Adrenal gland (tissue), 12 donors: Measurements from ENCODE around the gene FAAP100. TPM values are rescaled to one million over a fixed set of nuclear protein-coding genes. Genes with fewer than 3 reads are reported as not detected.
A peak's percentile ranks its signal among the peaks of the same experiment; 100 is the strongest.

Source experiments
- DNase-seq, 7 donors: peaks; one replicate each; pipeline ENCODE4 v3.0.0-alpha.2; 2019 to 2020
- H3K27ac ChIP-seq, 5 donors: fragments of 200-600 bp; sonication (generic) in 4 of 5; 1 replicate in 3 of 5; 2 replicates in 2 of 5; pipeline versions ENCODE4 v1.5.1 to v1.8.0; 2016 to 2020; ENCODE audit warnings: mild to moderate bottlenecking in 1 of 5
- H3K27me3 ChIP-seq: fragments of 200-600 bp; 2 replicates; pipeline ENCODE4 v1.8.0; 2021
- H3K36me3 ChIP-seq, 2 donors: fragments of 200-600 bp; replicated peaks in 1 of 2; 1 replicate in 1 of 2; 2 replicates in 1 of 2; pipeline versions ENCODE4 v1.5.1 to v1.8.0; 2018 to 2022
- H3K4me1 ChIP-seq, 2 donors: fragments of 200-600 bp; replicated peaks in 1 of 2; 1 replicate in 1 of 2; 2 replicates in 1 of 2; pipeline versions ENCODE4 v1.5.1 to v1.8.0; 2018 to 2021
- H3K4me3 ChIP-seq, 4 donors: fragments of 200-600 bp; sonication (generic) in 3 of 4; one replicate each; pipeline ENCODE4 v1.5.1; 2016 to 2018
- H3K9me3 ChIP-seq, 3 donors: fragments of 200-600 bp; sonication (generic) in 1 of 3; replicated peaks in 1 of 3; 1 replicate in 2 of 3; 2 replicates in 1 of 3; pipeline versions ENCODE4 v1.5.1 to v1.8.0; 2016 to 2021
- POLR2A ChIP-seq, 2 donors: fragments of 450-650 bp; IDR thresholded peaks; one replicate each; pipeline ENCODE4 v1.6.1; 2017; ENCODE audit warnings: antibody characterized with exemption in 2 of 2, mild to moderate bottlenecking in 2 of 2, moderate library complexity in 1 of 2
- WGBS, 4 donors: extraction: QIAGEN DNeasy Blood & Tissue Kit in 2 of 4; methylation state at CpG; one replicate each; pipeline versions ENCODE4 v1.1.5 to v1.1.7; 2013 to 2017; 5-methylcytosine and 5-hydroxymethylcytosine counted together
- intact Hi-C, 2 donors: fragments of 100-400 bp; cut with DNase I; formaldehyde crosslinking; loops; one replicate each; pipeline versions ENCODE4 v1.14.1 to v1.15.0; 2022 to 2023
- polyA plus RNA-seq, 3 donors: library from polyadenylated mRNA; stranded (reverse); fragments of 200-250 nt in 2 of 3; fragments of 350-450 nt in 1 of 3; fragmentation: Illumina TruSeq in 1 of 3; extraction: RNeasy Lipid Tissue Mini Kit (QIAGEN cat#74804) in 1 of 3; gene quantifications; one replicate each; pipeline ENCODE4 v1.2.3, GENCODE V29; 2013 to 2014
- total RNA-seq, 9 donors: library from RNA; depleted of rRNA in 4 of 9; stranded (reverse); fragments of >200 nt in 4 of 9; fragments of 120-200 nt in 1 of 9; fragmentation: NEBNext Ultra II Directional in 1 of 9; extraction: Animal tissue kit (Norgen Biotek cat#: 25700) in 1 of 9; gene quantifications; one replicate each; pipeline versions ENCODE4 v1.1.0 to v1.2.4, GENCODE V29; 2013 to 2023
- TF ChIP-seq, protein P1 (sequence below), 6 experiments: fragments of 450-650 bp in 4 of 6; fragments of 200-600 bp in 2 of 6; sonication (generic) in 1 of 6; IDR thresholded peaks; 1 replicate in 5 of 6; 2 replicates in 1 of 6; pipeline versions ENCODE4 v1.5.1 to v1.8.0; 2016 to 2021; ENCODE audit warnings: antibody characterized with exemption in 6 of 6, mild to moderate bottlenecking in 2 of 6, moderate library complexity in 1 of 6
- donor health status: healthy with polysubstance abuse.
- donor health status: Bipolar disorder and iron deficiency.
- donor health status: DM: yes; HTN: yes; CAD: no.
- donor health status: DM: no; HTN: no; CAD: no.
- donor health status: DM: no; HTN: no; CAD: no.
- donor health status: DM: yes; HTN: yes; CAD: no.

The FAAP100 gene
- total and polyA plus RNA-seq, 12 donors = 2.5 to 89.0 (median 31.7) TPM

DNA sequence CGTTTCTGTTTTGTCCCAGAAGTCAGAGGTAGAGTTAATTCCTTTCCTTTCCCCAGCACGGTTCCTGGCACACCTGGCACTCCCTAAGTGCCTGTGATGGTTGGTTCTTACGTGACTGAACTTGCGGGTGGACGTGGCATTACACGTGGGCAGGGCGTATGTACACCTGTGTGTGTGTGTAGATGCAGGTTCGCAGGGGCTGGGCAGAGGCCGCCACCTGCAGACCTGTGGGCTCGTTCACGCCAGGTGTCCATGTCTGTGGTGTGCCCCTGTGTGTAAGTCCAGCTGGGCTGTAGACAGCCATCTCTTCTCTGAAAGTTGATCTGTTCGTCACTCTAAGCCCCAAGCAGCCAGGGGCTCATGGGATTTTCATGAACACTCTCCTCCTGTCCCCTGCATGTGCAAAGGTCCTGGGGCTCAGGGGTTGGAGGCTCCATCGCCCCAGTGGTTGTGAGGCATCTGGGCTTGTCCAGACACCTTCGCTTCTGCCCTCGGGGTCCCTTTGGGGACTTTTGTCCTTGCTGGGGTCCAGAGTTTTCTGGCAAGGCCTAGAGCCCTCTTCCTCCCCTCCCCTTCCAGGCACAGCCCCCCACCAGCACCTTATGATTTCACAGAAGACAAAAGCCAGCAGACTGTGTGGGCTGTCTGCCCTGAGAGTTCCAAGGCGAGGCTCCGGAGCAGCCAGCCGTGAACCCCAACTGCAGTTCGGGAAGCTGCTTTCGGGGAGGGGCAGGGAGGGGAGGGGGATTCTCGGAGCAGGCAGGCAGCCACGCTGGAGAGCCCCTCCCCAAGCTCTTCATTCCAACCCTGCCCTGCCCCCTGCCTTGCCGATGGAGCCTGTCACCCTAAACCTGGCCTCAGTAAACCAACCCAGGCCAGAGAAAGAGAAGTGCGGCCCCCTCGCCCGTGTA is 29.4 kb downstream of the FAAP100 start:
- Histone ChIP-seq H3K27ac (no peak overlapping the region), H3K36me3 (no peaks in the 10 kb centered on the region), H3K9me3 (no peaks in the 10 kb centered on the region), H3K27me3 (peaks cover 27% of the 10 kb centered on the region), H3K4me1 (peaks cover 10 to 17% of the 10 kb centered on the region in 2 donors), H3K4me3 (no peak overlapping the region)
- TF ChIP-seq POLR2A (IDR thresholded peaks at IDR 0.05) = no peak
- TF ChIP-seq, protein P1, sequence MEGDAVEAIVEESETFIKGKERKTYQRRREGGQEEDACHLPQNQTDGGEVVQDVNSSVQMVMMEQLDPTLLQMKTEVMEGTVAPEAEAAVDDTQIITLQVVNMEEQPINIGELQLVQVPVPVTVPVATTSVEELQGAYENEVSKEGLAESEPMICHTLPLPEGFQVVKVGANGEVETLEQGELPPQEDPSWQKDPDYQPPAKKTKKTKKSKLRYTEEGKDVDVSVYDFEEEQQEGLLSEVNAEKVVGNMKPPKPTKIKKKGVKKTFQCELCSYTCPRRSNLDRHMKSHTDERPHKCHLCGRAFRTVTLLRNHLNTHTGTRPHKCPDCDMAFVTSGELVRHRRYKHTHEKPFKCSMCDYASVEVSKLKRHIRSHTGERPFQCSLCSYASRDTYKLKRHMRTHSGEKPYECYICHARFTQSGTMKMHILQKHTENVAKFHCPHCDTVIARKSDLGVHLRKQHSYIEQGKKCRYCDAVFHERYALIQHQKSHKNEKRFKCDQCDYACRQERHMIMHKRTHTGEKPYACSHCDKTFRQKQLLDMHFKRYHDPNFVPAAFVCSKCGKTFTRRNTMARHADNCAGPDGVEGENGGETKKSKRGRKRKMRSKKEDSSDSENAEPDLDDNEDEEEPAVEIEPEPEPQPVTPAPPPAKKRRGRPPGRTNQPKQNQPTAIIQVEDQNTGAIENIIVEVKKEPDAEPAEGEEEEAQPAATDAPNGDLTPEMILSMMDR (IDR thresholded peaks at IDR 0.05) = no peak
- no peak for DNase-seq
- intact Hi-C loops = no loop called here
- WGBS, 4 donors = 51 to 76% (median 67%) methylated on average over 11 to 26 of the region's 26 CpGs

DNA sequence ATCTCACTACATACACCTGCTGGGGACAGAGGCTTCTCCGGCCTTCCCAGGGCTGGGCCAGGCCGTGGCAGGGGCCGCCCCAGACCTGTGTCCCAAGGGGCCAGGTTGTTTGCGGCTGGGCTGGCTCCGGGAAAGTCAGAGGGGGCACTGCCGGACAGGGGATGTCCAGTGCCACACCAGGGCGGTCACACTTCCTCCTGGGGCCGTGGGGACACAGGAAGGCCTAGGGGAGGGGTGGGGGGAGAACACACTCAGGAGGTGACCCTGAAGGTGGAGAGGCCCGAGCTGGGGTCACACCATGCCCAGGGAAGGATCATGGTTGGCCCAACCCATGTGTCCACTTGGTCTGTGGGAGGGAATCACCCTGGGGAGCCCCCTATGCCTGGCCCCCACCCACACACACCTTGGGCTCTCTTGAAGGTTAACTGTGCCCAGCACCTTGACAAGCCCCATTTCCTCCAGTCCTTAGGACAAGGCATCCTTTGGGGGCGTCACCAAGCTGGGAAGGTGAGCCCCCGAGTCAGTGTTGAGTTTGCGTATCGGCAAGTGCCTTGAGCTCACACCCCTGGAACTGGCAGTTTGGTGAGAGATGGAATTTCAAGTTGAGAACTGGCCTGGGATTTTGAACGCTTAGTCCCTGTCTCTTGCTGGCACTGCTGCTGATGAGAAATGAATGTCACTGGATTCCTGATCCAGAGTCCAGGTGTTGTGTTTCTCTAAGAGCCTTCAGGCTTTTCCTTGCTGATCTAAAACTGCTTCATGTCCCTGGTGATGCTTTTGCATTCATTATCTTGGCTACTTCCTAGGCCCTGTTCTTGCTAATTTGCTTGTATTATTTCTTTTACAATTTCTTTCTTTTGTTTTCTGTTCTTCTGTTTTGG is 31.9 kb downstream of the FAAP100 start:
- Histone ChIP-seq H3K27me3 (peaks cover 16% of the 10 kb centered on the region), H3K9me3 (no peaks in the 10 kb centered on the region), H3K4me3 (peak overlapping the region in 1 of 4 donors; percentile 64), H3K36me3 (no peaks in the 10 kb centered on the region), H3K27ac (no peak overlapping the region), H3K4me1 (peaks cover 22 to 33% of the 10 kb centered on the region in 2 donors)
- intact Hi-C loops = no loop called here
- TF ChIP-seq POLR2A (IDR thresholded peaks at IDR 0.05) = no peak
- TF ChIP-seq, protein P1 (IDR thresholded peaks at IDR 0.05) = no peak
- 64 to 91% (median 76%) methylated on average over 7 to 14 of the region's 14 CpGs for WGBS, 4 donors
- DNase-seq = no peak

DNA sequence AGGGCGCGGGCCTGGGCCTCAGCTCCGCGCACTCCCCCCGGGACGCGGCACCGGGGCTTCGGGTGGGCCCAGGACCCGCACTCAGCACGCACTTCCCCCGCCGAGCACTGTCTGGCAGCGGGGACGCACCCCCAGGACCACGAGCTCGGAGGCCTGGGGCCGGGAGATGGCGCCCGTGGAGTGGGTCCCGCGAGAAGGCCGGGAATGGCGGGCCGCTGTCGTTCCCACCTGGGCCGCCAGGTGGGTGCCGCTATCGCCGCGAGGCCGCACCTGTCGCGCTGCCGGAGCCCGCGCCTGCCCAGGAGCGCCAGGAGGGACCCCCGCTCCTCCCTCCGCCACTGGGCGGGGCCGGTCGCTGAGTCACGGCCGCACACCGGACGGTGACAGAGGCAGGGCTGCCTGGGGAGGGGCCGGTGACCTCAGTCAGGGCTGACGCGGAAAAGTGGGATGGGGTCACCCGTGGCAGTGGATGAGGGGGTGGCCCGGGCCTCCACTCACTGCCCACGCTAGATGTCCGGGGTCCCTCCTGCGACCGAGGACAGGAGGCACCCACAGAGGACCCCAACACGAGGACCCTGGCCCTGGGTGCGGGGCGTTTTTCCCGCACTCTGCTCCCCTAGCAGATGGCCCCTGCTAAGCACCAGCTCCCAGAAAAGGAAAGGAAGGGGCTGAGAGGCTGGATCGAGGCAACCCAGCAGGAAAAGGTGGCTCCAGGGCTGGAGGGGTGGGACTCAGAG is 32.7 kb downstream of the FAAP100 start:
- WGBS, 4 donors = 0 to 25% (median 6%) methylated on average over 8 to 61 of the region's 61 CpGs
- DNase-seq = peak in 6 of 7 donors; percentile 43 to 70 (median 56)
- Histone ChIP-seq H3K36me3 (no peaks in the 10 kb centered on the region), H3K4me1 (peaks cover 22 to 33% of the 10 kb centered on the region in 2 donors), H3K4me3 (peak overlapping the region in 1 of 4 donors; percentile 64), H3K27me3 (peaks cover 15% of the 10 kb centered on the region), H3K27ac (peak overlapping the region in 1 of 5 donors; percentile 14), H3K9me3 (no peaks in the 10 kb centered on the region)
- intact Hi-C loops = loop anchor here (10.0 kb wide), 1 partner anchor 85 kb away; no protein-coding TSS in a partner anchor
- no peak for TF ChIP-seq POLR2A (IDR thresholded peaks at IDR 0.05)
- TF ChIP-seq, protein P1 (IDR thresholded peaks at IDR 0.05) = peak in 4 of 6 experiments; percentile 16 to 47 (median 37)
